K562 (cell line): ENCODE measurements around the gene LPIN1. TPM values are rescaled to one million over a fixed set of nuclear protein-coding genes. Genes with fewer than 3 reads are reported as not detected.

Experiments
- ARID3B ChIP-seq: fragments of 250-450 bp; sonication (Bioruptor Pico); IDR thresholded peaks from 2 replicates; pipeline ENCODE4 v1.4.0; 2020; ENCODE audit warnings: borderline replicate concordance
- CEBPG ChIP-seq, 3 experiments: fragments of 200-800 bp in 1 of 3; sonication (Bioruptor generic) in 1 of 3; sonication (generic) in 1 of 3; formaldehyde crosslinking in 1 of 3; IDR thresholded peaks in 2 of 3; conservative IDR thresholded peaks in 1 of 3; 2 replicates each; pipeline versions ENCODE4 v1.6.1 to v1.8.0; 2016 to 2022; ENCODE audit warnings: missing compliant biosample characterization in 2 of 3, missing genetic modification characterization in 2 of 3, mild to moderate bottlenecking in 1 of 3, missing genetic modification reagents in 1 of 3
- CLOCK ChIP-seq: fragments of 250-450 bp; sonication (Bioruptor Pico); IDR thresholded peaks from 2 replicates; pipeline ENCODE4 v1.4.0; 2020; ENCODE audit warnings: mild to moderate bottlenecking, moderate library complexity, borderline replicate concordance
- FOXJ3 ChIP-seq: sonication (generic); formaldehyde crosslinking; IDR thresholded peaks from 2 replicates; pipeline ENCODE4 v1.4.0; 2020; ENCODE audit warnings: mild to moderate bottlenecking, missing genetic modification reagents
- GATAD2B ChIP-seq: fragments of 450-650 bp; IDR thresholded peaks from 2 replicates; pipeline ENCODE4 v1.6.1; 2017; ENCODE audit warnings: mild to moderate bottlenecking, borderline replicate concordance
- HOMEZ ChIP-seq: fragments of 250-450 bp; sonication (Bioruptor Pico); IDR thresholded peaks from 2 replicates; pipeline ENCODE4 v1.4.0; 2020; ENCODE audit warnings: mild to moderate bottlenecking, moderate library complexity
- KLF10 ChIP-seq: fragments of 250-450 bp; sonication (Bioruptor Pico); IDR thresholded peaks from 2 replicates; pipeline ENCODE4 v1.6.1; 2021; ENCODE audit warnings: matching md5 sums
- KLF6 ChIP-seq: fragments of 250-450 bp; sonication (Bioruptor Pico); IDR thresholded peaks from 2 replicates; pipeline ENCODE4 v1.4.0; 2020; ENCODE audit warnings: mild to moderate bottlenecking, moderate library complexity, borderline replicate concordance
- MTA3 ChIP-seq: fragments of 450-650 bp; formaldehyde crosslinking; IDR thresholded peaks from 2 replicates; pipeline ENCODE4 v1.6.1; 2017; ENCODE audit warnings: mild to moderate bottlenecking, borderline replicate concordance
- SIX5 ChIP-seq, 2 experiments: IDR thresholded peaks; 2 replicates each; pipeline ENCODE4 v1.6.1; 2011; ENCODE audit warnings: low read length in 2 of 2, borderline replicate concordance in 1 of 2, low read depth in 1 of 2, mild to moderate bottlenecking in 1 of 2, moderate library complexity in 1 of 2; ENCODE audit not compliant: insufficient read depth in 1 of 2
- SRSF3 ChIP-seq: fragments of 200-400 bp; formaldehyde crosslinking; IDR thresholded peaks from 2 replicates; pipeline ENCODE4 v1.6.1; 2016; ENCODE audit warnings: mild to moderate bottlenecking, low read length, moderate library complexity; ENCODE audit not compliant: insufficient read depth
- ZMIZ1 ChIP-seq, 2 experiments: fragments of 150-350 bp in 1 of 2; IDR thresholded peaks; 2 replicates each; pipeline ENCODE4 v1.6.1; 2012 to 2016; ENCODE audit warnings: low read depth in 2 of 2, low read length in 2 of 2, mild to moderate bottlenecking in 1 of 2, moderate library complexity in 1 of 2
- ZNF175 ChIP-seq: fragments of 200-800 bp; sonication (Bioruptor generic); IDR thresholded peaks from 2 replicates; pipeline ENCODE4 v1.6.1; 2016; ENCODE audit warnings: low read depth, mild to moderate bottlenecking, missing genetic modification characterization, missing compliant biosample characterization
- ZNF24 ChIP-seq: fragments of 450-650 bp; IDR thresholded peaks from 2 replicates; pipeline ENCODE4 v1.6.1; 2016
- ZNF3 ChIP-seq: fragments of 250-450 bp; sonication (Bioruptor Pico); IDR thresholded peaks from 2 replicates; pipeline ENCODE4 v1.5.0; 2021; ENCODE audit warnings: mild to moderate bottlenecking, moderate library complexity
- ZNF324 ChIP-seq: fragments of 250-450 bp; sonication (Bioruptor Pico); IDR thresholded peaks from 2 replicates; pipeline ENCODE4 v1.4.0; 2020; ENCODE audit warnings: mild to moderate bottlenecking
- polyA plus RNA-seq, 8 experiments: library from polyadenylated mRNA; depleted of rRNA in 4 of 8; stranded (reverse) in 5 of 8; unstranded in 3 of 8; fragments of >200 nt; fragmentation: Nextera tagmentation in 2 of 8; fragmentation: Illumina TruSeq in 1 of 8; extraction: Ambion mirVana in 2 of 8; extraction: Trizol in 1 of 8; gene quantifications; 2 replicates each; pipeline versions ENCODE4 v1.2.1 to v1.2.3, GENCODE V29; 2011 to 2014; ENCODE audit warnings: inconsistent platforms in 1 of 8, missing spikeins in 1 of 8
- total RNA-seq, 7 experiments: library from RNA; depleted of rRNA in 6 of 7; stranded (reverse); fragments of >200 nt in 6 of 7; fragmentation: Illumina TruSeq in 2 of 7; extraction: Trizol in 2 of 7; gene quantifications; 2 replicates each; pipeline versions ENCODE4 v1.2.1 to v1.2.3, GENCODE V29; 2011 to 2021; ENCODE audit warnings: low replicate concordance in 1 of 7

The LPIN1 gene
- total and polyA plus RNA-seq, 9 of the 15 experiments (the other 6 are each of a cell fraction or from before 2014, with no cell fraction given), result 9.2 to 84.0 (median 27.8) TPM

GRCh38 chr2:11829947-11830707, 83.7 kb downstream of the LPIN1 start (continued):
- no peak for TF ChIP-seq CLOCK
- no peak for TF ChIP-seq GATAD2B
- TF ChIP-seq ARID3B (CRISPR knock-in tag), result no peak
- no peak; the same call in 1 of the 2 replicates for TF ChIP-seq CEBPG (CRISPR knock-in tag; IDR thresholded peaks at IDR 0.05)
- TF ChIP-seq CEBPG (tag; conservative IDR thresholded peaks at IDR 0.05 in 1 of 2, IDR thresholded peaks at IDR 0.05 in 1 of 2), result peak in 1 of 2 experiments; percentile 69; a peak in 1 of 4 replicates
- no peak for TF ChIP-seq KLF10 (CRISPR knock-in tag)
- TF ChIP-seq HOMEZ (CRISPR knock-in tag), result no peak
- TF ChIP-seq ZNF24, result peak; percentile 14; the same call in 1 of the 2 replicates
- TF ChIP-seq ZMIZ1 (IDR thresholded peaks at IDR 0.05; ENCODE audit: low read depth in 2 of 2, low read length in 2 of 2), result peak in 1 of 2 experiments; percentile 37; a peak in 1 of 4 replicates
- no peak for TF ChIP-seq SRSF3
- no peak for TF ChIP-seq ZNF3 (CRISPR knock-in tag)
- no peak for TF ChIP-seq ZNF324 (CRISPR knock-in tag)
- no peak for TF ChIP-seq ZNF175 (CRISPR knock-in tag)
- TF ChIP-seq FOXJ3 (CRISPR knock-in tag), result no peak
- 0 out of 2 replicates have a peak, but pooled peaks have one; percentile 41 for TF ChIP-seq MTA3
- TF ChIP-seq SIX5 (IDR thresholded peaks at IDR 0.05; ENCODE audit: borderline replicate concordance in 1 of 2, insufficient read depth in 1 of 2, low read depth in 1 of 2, low read length in 2 of 2), result no peak
- TF ChIP-seq KLF6, result no peak
